ENCODE measurements around the gene EIF4H. TPM values are rescaled to one million over a fixed set of nuclear protein-coding genes. Genes with fewer than 3 reads are reported as not detected.

Gene EIF4H
- polyA plus RNA-seq, 1 experiment, result 404 TPM

- Histone ChIP-seq H3K27ac (ENCODE audit: low read depth, low read length) (no peak overlapping the region), H3K27me3 (ENCODE audit: control insufficient read depth, insufficient read depth, low read length) (no peaks in the 10 kb centered on the region), H3K4me3 (ENCODE audit: low read depth, low read length) (no peak overlapping the region), H3K9me3 (ENCODE audit: control insufficient read depth, insufficient read depth, low read length) (peaks cover 5% of the 10 kb centered on the region)
- no peak for DNase-seq (ENCODE audit: low read depth, low spot score)
- POLR2A ChIA-PET, result no interaction called here
- CTCF ChIA-PET, result interaction anchor here (1.0 kb wide), 1 partner anchor 185 kb away, joined by 4 read pairs; no protein-coding TSS in a partner anchor
- TF ChIP-seq CTCF (IDR thresholded peaks at IDR 0.05; ENCODE audit: low read depth, low read length), result no peak
Observed at GRCh38 chr7:74215921-74216320, 41.8 kb downstream of the EIF4H start.

DNA sequence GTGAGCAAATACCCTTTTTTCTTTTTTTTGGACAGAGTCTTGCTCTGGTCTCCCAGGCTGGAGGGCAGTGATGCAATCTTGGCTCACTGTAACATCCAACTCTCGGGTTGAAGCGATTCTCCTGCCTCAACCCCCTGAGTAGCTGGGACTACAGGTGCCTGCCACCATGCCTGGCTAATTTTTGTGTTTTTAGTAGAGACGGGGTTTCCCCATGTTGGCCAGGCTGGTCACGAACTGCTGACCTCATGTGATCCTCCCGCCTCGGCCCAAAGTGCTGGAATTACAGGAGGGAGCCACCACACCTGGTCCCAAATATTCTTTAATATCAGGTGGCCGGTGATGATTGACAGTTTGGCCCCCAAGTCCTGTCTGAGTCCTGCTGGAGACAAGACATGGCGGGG lies 42.2 kb downstream of the EIF4H start:
- DNase-seq (ENCODE audit: low read depth, low spot score), result no peak
- CTCF ChIA-PET, result interaction anchor here (1.0 kb wide), 1 partner anchor 185 kb away, joined by 4 read pairs; no protein-coding TSS in a partner anchor
- Histone ChIP-seq H3K4me3 (ENCODE audit: low read depth, low read length) (no peak overlapping the region), H3K9me3 (ENCODE audit: control insufficient read depth, insufficient read depth, low read length) (peaks cover 5% of the 10 kb centered on the region), H3K27ac (ENCODE audit: low read depth, low read length) (no peak overlapping the region), H3K27me3 (ENCODE audit: control insufficient read depth, insufficient read depth, low read length) (no peaks in the 10 kb centered on the region)
- POLR2A ChIA-PET, result no interaction called here
- no peak for TF ChIP-seq CTCF (IDR thresholded peaks at IDR 0.05; ENCODE audit: low read depth, low read length)

- POLR2A ChIA-PET, result no interaction called here
- no peaks in the 10 kb centered on the region for H3K27me3 ChIP-seq (ENCODE audit: control insufficient read depth, insufficient read depth, low read length)
- CTCF ChIA-PET, result interaction anchor here (0.7 to 1.3 kb wide), 3 partner anchors 10 to 183 kb away, joined by 3 to 12 read pairs (median 6); no protein-coding TSS in a partner anchor
- TF ChIP-seq CTCF (IDR thresholded peaks at IDR 0.05; ENCODE audit: low read depth, low read length), result no peak
- no peak overlapping the region for H3K4me3 ChIP-seq (ENCODE audit: low read depth, low read length)
- H3K9me3 ChIP-seq (ENCODE audit: control insufficient read depth, insufficient read depth, low read length), result peaks cover 5% of the 10 kb centered on the region
- no peak overlapping the region for H3K27ac ChIP-seq (ENCODE audit: low read depth, low read length)
- no peak for DNase-seq (ENCODE audit: low read depth, low spot score)
Observed at GRCh38 chr7:74217455-74218342, 43.5 kb downstream of the EIF4H start.

DNA sequence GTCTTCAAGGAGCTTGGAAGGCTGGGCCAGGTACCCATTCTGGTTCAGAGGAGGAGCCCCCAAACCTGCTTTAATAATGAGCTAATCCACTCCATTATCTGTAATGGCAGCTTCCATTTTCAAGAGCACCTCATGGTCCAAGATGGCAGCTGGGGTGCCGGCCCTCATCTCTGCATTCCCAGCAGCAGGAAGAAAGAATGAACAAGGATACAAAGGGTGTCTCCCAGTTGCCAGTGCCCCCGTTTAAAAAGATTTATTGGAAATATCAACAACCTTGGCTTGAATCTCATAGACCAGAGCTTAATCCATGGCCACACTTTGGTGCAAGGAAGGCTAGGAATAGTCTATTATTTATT lies 44.2 kb downstream of the EIF4H start:
- no peak for DNase-seq (ENCODE audit: low read depth, low spot score)
- H3K9me3 ChIP-seq (ENCODE audit: control insufficient read depth, insufficient read depth, low read length), result peaks cover 5% of the 10 kb centered on the region
- H3K27me3 ChIP-seq (ENCODE audit: control insufficient read depth, insufficient read depth, low read length), result no peaks in the 10 kb centered on the region
- H3K4me3 ChIP-seq (ENCODE audit: low read depth, low read length), result no peak overlapping the region
- no peak overlapping the region for H3K27ac ChIP-seq (ENCODE audit: low read depth, low read length)
- no peak for TF ChIP-seq CTCF (IDR thresholded peaks at IDR 0.05; ENCODE audit: low read depth, low read length)
- POLR2A ChIA-PET, result no interaction called here
- CTCF ChIA-PET, result interaction anchor here (0.5 to 1.3 kb wide), 3 partner anchors 9 to 183 kb away, joined by 6 to 12 read pairs (median 6); partner anchors contain the start of gene LAT2

DNA sequence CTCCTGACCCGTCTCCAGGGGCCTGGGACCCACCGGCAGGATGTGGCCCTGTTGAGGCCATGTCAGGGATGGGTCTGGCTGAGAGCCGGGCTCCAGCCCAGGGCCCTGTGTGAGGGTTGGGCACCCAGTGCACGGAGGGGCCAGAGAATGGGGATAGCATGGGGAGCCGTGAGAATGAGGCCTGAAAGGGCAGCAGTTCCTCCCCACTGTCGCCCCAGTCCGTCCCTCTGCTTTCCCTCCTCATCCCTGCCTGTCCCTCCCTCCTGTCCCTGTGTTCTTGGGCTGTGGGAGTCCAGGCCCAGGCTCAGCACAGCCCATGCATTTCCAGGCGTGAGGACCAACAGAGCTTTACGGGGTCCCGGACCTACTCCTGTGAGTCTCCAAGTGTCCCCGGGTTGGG lies 45.3 kb downstream of the EIF4H start:
- POLR2A ChIA-PET, result no interaction called here

More for the DNA sequence above, 45.3 kb downstream of the EIF4H start:
- Histone ChIP-seq H3K27me3 (ENCODE audit: control insufficient read depth, insufficient read depth, low read length) (no peaks in the 10 kb centered on the region), H3K27ac (ENCODE audit: low read depth, low read length) (no peak overlapping the region), H3K9me3 (ENCODE audit: control insufficient read depth, insufficient read depth, low read length) (peaks cover 5% of the 10 kb centered on the region), H3K4me3 (ENCODE audit: low read depth, low read length) (no peak overlapping the region)
- CTCF ChIA-PET, result no interaction called here
- TF ChIP-seq CTCF (IDR thresholded peaks at IDR 0.05; ENCODE audit: low read depth, low read length), result no peak
- DNase-seq (ENCODE audit: low read depth, low spot score), result no peak
